H9 (cell line): ENCODE data around the gene C1orf94. TPM values are rescaled to one million over a fixed set of nuclear protein-coding genes. Genes with fewer than 3 reads are reported as not detected.
A peak's percentile ranks its signal among the peaks of the same experiment; 100 is the strongest.

Experiments used
- DNase-seq: peaks from one replicate; pipeline ENCODE4 v3.0.0-alpha.2; 2017
- H2AFZ ChIP-seq: one replicate; pipeline ENCODE4 v1.6.1; 2013; ENCODE audit warnings: mild to moderate bottlenecking, low read length, control low read depth, moderate library complexity
- H2AK5ac ChIP-seq: 2 replicates; pipeline ENCODE4 v1.6.1; 2013; ENCODE audit warnings: low read length, control low read depth, mixed read lengths; ENCODE audit not compliant: insufficient read length
- H2BK120ac ChIP-seq: one replicate; pipeline ENCODE4 v1.6.1; 2013; ENCODE audit warnings: low read depth, mild to moderate bottlenecking, low read length, control low read depth, inconsistent platforms; ENCODE audit not compliant: poor library complexity, severe bottlenecking
- H2BK12ac ChIP-seq: 2 replicates; pipeline ENCODE4 v1.6.1; 2013; ENCODE audit warnings: low read length, control low read depth, mixed read lengths, low read depth; ENCODE audit not compliant: insufficient read length
- H2BK15ac ChIP-seq: 2 replicates; pipeline ENCODE4 v1.6.1; 2013; ENCODE audit warnings: low read depth, low read length, control low read depth
- H2BK20ac ChIP-seq: one replicate; pipeline ENCODE4 v1.6.1; 2013; ENCODE audit warnings: low read depth, mild to moderate bottlenecking, low read length, control low read depth, inconsistent platforms; ENCODE audit not compliant: poor library complexity, severe bottlenecking
- H2BK5ac ChIP-seq: 2 replicates; pipeline ENCODE4 v1.6.1; 2013; ENCODE audit warnings: low read length, control low read depth, mixed read lengths; ENCODE audit not compliant: insufficient read length
- H3K14ac ChIP-seq: 2 replicates; pipeline ENCODE4 v1.6.1; 2013; ENCODE audit warnings: low read length, control low read depth; ENCODE audit not compliant: insufficient read depth
- H3K18ac ChIP-seq: 2 replicates; pipeline ENCODE4 v1.6.1; 2013; ENCODE audit warnings: low read depth, mild to moderate bottlenecking, mixed read lengths, low read length, control low read depth; ENCODE audit not compliant: insufficient read length
- H3K23ac ChIP-seq: 2 replicates; pipeline ENCODE4 v1.6.1; 2013; ENCODE audit warnings: low read length, control low read depth, mixed read lengths, low read depth; ENCODE audit not compliant: insufficient read length
- H3K23me2 ChIP-seq: 2 replicates; pipeline ENCODE4 v1.6.1; 2013; ENCODE audit warnings: low read depth, mild to moderate bottlenecking, mixed read lengths, low read length, control low read depth; ENCODE audit not compliant: insufficient read length, poor library complexity, severe bottlenecking
- H3K27ac ChIP-seq: 2 replicates; pipeline ENCODE4 v1.5.1; 2013; ENCODE audit warnings: low read length, control low read depth, mixed read lengths, low read depth; ENCODE audit not compliant: insufficient read length
- H3K27me3 ChIP-seq: 2 replicates; pipeline ENCODE4 v1.6.1; 2013; ENCODE audit warnings: low read length, control low read depth, inconsistent platforms; ENCODE audit not compliant: insufficient read depth
- H3K4ac ChIP-seq: 2 replicates; pipeline ENCODE4 v1.6.1; 2013; ENCODE audit warnings: low read depth, mild to moderate bottlenecking, control low read depth, inconsistent platforms, low read length, moderate library complexity
- H3K4me1 ChIP-seq: 2 replicates; pipeline ENCODE4 v1.6.1; 2013; ENCODE audit warnings: low read length, control low read depth, inconsistent platforms; ENCODE audit not compliant: insufficient read depth
- H3K4me2 ChIP-seq: 2 replicates; pipeline ENCODE4 v1.6.1; 2013; ENCODE audit warnings: low read length, control low read depth, mixed read lengths; ENCODE audit not compliant: insufficient read length, insufficient read depth
- H3K56ac ChIP-seq: 2 replicates; pipeline ENCODE4 v1.6.1; 2013; ENCODE audit warnings: low read depth, mild to moderate bottlenecking, mixed read lengths, low read length, control low read depth; ENCODE audit not compliant: insufficient read length
- H3K79me1 ChIP-seq: 2 replicates; pipeline ENCODE4 v1.6.1; 2013; ENCODE audit warnings: low read depth, mild to moderate bottlenecking, moderate library complexity, low read length, control low read depth, inconsistent platforms; ENCODE audit not compliant: insufficient read depth, poor library complexity, severe bottlenecking
- H3K79me2 ChIP-seq: 2 replicates; pipeline ENCODE4 v1.6.1; 2013; ENCODE audit warnings: low read length, control low read depth, inconsistent platforms; ENCODE audit not compliant: insufficient read depth
- H3K9ac ChIP-seq: 2 replicates; pipeline ENCODE4 v1.6.1; 2013; ENCODE audit warnings: low read length, control low read depth, mixed read lengths; ENCODE audit not compliant: insufficient read length; ENCODE audit errors: extremely low read depth
- H3K9me3 ChIP-seq: one replicate; pipeline ENCODE4 v1.6.1; 2013; ENCODE audit warnings: low read depth, low read length, inconsistent platforms; ENCODE audit not compliant: control insufficient read depth
- H3T11ph ChIP-seq: one replicate; pipeline ENCODE4 v1.6.1; 2013; ENCODE audit warnings: mild to moderate bottlenecking, low read length, control low read depth, inconsistent platforms
- H4K20me1 ChIP-seq: one replicate; pipeline ENCODE4 v1.6.1; 2013; ENCODE audit not compliant: control insufficient read depth, insufficient read length, insufficient read depth
- H4K5ac ChIP-seq: 2 replicates; pipeline ENCODE4 v1.6.1; 2013; ENCODE audit warnings: low read depth, mild to moderate bottlenecking, mixed read lengths, low read length, control low read depth; ENCODE audit not compliant: insufficient read length
- H4K8ac ChIP-seq: replicated peaks from 2 replicates; pipeline ENCODE4 v1.6.1; 2013; ENCODE audit warnings: low read length, control low read depth, mixed read lengths, low read depth; ENCODE audit not compliant: insufficient read length
- H4K91ac ChIP-seq: 2 replicates; pipeline ENCODE4 v1.6.1; 2013; ENCODE audit warnings: low read depth, mild to moderate bottlenecking, moderate library complexity, mixed read lengths, low read length, control low read depth; ENCODE audit not compliant: insufficient read length
- H3K27ac Mint-ChIP-seq, 3 experiments: 2 replicates in 2 of 3; 3 replicates in 1 of 3; pipeline ENCODE4 v1.8.0; 2020 to 2021; ENCODE audit warnings: mixed read lengths in 3 of 3, mild to moderate bottlenecking in 1 of 3, moderate library complexity in 1 of 3
- H3K27me3 Mint-ChIP-seq: 2 replicates; pipeline ENCODE4 v1.8.0; 2021; ENCODE audit warnings: low read depth, mild to moderate bottlenecking, moderate library complexity, mixed read lengths
- H3K36me3 Mint-ChIP-seq, 3 experiments: 2 replicates in 2 of 3; 3 replicates in 1 of 3; pipeline ENCODE4 v1.8.0; 2020 to 2021; ENCODE audit warnings: low read depth in 3 of 3, mixed read lengths in 3 of 3; ENCODE audit not compliant: insufficient read depth in 1 of 3
- H3K4me1 Mint-ChIP-seq, 2 experiments: 2 replicates each; pipeline ENCODE4 v1.8.0; 2020; ENCODE audit warnings: mixed read lengths in 2 of 2
- H3K4me3 Mint-ChIP-seq, 2 experiments: 2 replicates in 1 of 2; 3 replicates in 1 of 2; pipeline ENCODE4 v1.8.0; 2020 to 2021; ENCODE audit warnings: mild to moderate bottlenecking in 2 of 2, mixed read lengths in 2 of 2, moderate library complexity in 1 of 2
- H3K9me3 Mint-ChIP-seq, 2 experiments: 2 replicates in 1 of 2; 3 replicates in 1 of 2; pipeline ENCODE4 v1.8.0; 2020; ENCODE audit warnings: mild to moderate bottlenecking in 2 of 2, mixed read lengths in 2 of 2, moderate library complexity in 1 of 2
- CTCF ChIP-seq: fragments of 200-600 bp; sonication (generic); conservative IDR thresholded peaks from 3 replicates; pipeline ENCODE4 v1.8.0; 2021; ENCODE audit warnings: antibody characterized with exemption, mild to moderate bottlenecking
- WGBS: extraction: QIAGEN DNeasy Blood & Tissue Kit; methylation state at CpG from one replicate; pipeline ENCODE4 v1.1.7; 2013; ENCODE audit warnings: missing lambda C conversion rate, low lambda C conversion rate, mixed read lengths; ENCODE audit not compliant: insufficient read length; ENCODE audit errors: extremely low coverage; 5-methylcytosine and 5-hydroxymethylcytosine counted together
- total RNA-seq: library from RNA; stranded (reverse); gene quantifications from 2 replicates; pipeline ENCODE4 v1.2.1, GENCODE V29; 2021

Gene C1orf94
- total RNA-seq, 1 experiment from 2014 or later, result 0.98 TPM

- DNase-seq, result no peak
- H4K5ac ChIP-seq, result no peak overlapping the region
- H4K8ac ChIP-seq, result no peak overlapping the region
- H3K23me2 ChIP-seq, result no peaks in the 10 kb centered on the region
- no peaks in the 10 kb centered on the region for H3K79me2 ChIP-seq
- Mint-ChIP-seq H3K4me3 (peak overlapping the region in 1 of 2 experiments; percentile 4; a peak in 1 of 5 replicates), H3K27ac (no peak overlapping the region; a peak in 1 of 7 replicates), H3K9me3 (peaks cover 14 to 16% of the 10 kb centered on the region in 2 experiments), H3K36me3 (peaks cover 13 to 21% (median 17%) of the 10 kb centered on the region in 3 experiments), H3K4me1 (peaks cover 40 to 41% of the 10 kb centered on the region in 2 experiments), H3K27me3 (peaks cover 49% of the 10 kb centered on the region)
- H2BK20ac ChIP-seq, result no peak overlapping the region
- H3K79me1 ChIP-seq, result no peaks in the 10 kb centered on the region
- no peak overlapping the region for H2BK5ac ChIP-seq
- no peaks in the 10 kb centered on the region for H4K20me1 ChIP-seq
- peaks cover 12% of the 10 kb centered on the region for H3K4me1 ChIP-seq
- H3K23ac ChIP-seq, result no peak overlapping the region
- no peak overlapping the region for H3K14ac ChIP-seq
- H2BK15ac ChIP-seq, result no peak overlapping the region
- H2BK12ac ChIP-seq, result no peak overlapping the region
- peaks cover 6% of the 10 kb centered on the region for H3K9me3 ChIP-seq
- no peak overlapping the region for H3K56ac ChIP-seq
- no peaks in the 10 kb centered on the region; the same call in 1 of the 2 replicates for H3K27me3 ChIP-seq
- H2AK5ac ChIP-seq, result no peak overlapping the region
- H3K4me2 ChIP-seq, result no peak overlapping the region
- H3K27ac ChIP-seq, result no peak overlapping the region
- H2AFZ ChIP-seq, result no peak overlapping the region
- no peak overlapping the region for H3K18ac ChIP-seq
- no peak for TF ChIP-seq CTCF
- WGBS, result no CpG with 5 or more reads among the region's 12 CpGs
- no peak overlapping the region for H3K9ac ChIP-seq
- no peak overlapping the region for H4K91ac ChIP-seq
- no peak overlapping the region for H2BK120ac ChIP-seq
- no peak overlapping the region for H3T11ph ChIP-seq
- H3K4ac ChIP-seq, result no peak overlapping the region
Observed at GRCh38 chr1:34186741-34187494, 10.2 kb downstream of the C1orf94 start.
